ENCODE results near the gene MYO3A. TPM values are rescaled to one million over a fixed set of nuclear protein-coding genes. Genes with fewer than 3 reads are reported as not detected.

Gene MYO3A
- total RNA-seq, 1 donor from 2014 or later = 0.23 TPM

DNA sequence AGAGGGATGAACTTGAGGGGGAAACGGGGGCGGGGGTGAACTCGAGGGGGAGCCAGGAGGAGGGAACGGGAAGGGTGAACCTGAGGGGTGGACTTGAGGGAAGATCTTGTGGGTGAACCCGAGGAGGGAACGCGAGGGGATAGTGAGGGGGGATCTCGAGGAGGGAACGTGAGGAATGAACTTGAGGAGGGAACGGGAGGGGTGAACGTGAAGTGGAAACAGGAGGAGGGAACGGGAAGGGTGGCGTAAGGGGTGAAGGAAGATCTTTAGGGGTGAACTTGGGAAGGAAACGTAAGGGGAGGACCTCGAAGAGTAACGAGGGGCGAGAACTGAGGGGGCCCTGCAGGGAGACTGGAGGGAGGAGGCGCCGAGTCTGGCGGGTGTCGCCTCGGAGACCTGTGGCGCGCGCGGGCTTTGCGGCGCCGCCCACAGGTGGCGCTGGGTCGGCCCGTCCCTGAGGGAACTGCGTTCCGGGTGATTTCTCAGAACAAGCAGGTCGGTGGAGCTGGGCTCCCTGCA is 651 bp downstream of the MYO3A start:
- no peaks in the 10 kb centered on the region for H3K36me3 ChIP-seq (ENCODE audit: insufficient read depth, low read length)
- TF ChIP-seq CTCF (IDR thresholded peaks at IDR 0.05; ENCODE audit: insufficient read depth, low read depth, low read length) (peak; percentile 7), EZH2 (IDR thresholded peaks at IDR 0.05; ENCODE audit: insufficient read depth, low read length) (peak; percentile 15)
- H2AFZ ChIP-seq (ENCODE audit: low read depth, low read length) = peak overlapping the region; percentile 97
- H3K27me3 Mint-ChIP-seq (ENCODE audit: low read depth, unreplicated experiment) = peaks cover 22% of the 10 kb centered on the region
- H3K4me1 ChIP-seq (ENCODE audit: insufficient read depth, low read length) = peaks cover 2% of the 10 kb centered on the region
- H3K27ac ChIP-seq (ENCODE audit: low read depth, low read length) = no peak overlapping the region
- H3K9ac ChIP-seq (ENCODE audit: low read length) = peak overlapping the region; percentile 74
- peak overlapping the region; percentile 5 for H3K27ac Mint-ChIP-seq (ENCODE audit: unreplicated experiment)
- no peaks in the 10 kb centered on the region for H3K9me3 ChIP-seq (ENCODE audit: insufficient read depth, low read depth, low read length)
- no peaks in the 10 kb centered on the region for H3K9me3 Mint-ChIP-seq (ENCODE audit: unreplicated experiment)
- no peak for FAIRE-seq
- H3K4me2 ChIP-seq (ENCODE audit: low read length) = peak overlapping the region; percentile 97
- H3K4me1 Mint-ChIP-seq (ENCODE audit: low read depth, unreplicated experiment) = no peaks in the 10 kb centered on the region
- H3K4me3 Mint-ChIP-seq (ENCODE audit: unreplicated experiment) = peak overlapping the region; percentile 84
- DNase-seq (ENCODE audit: low read depth) = no peak
- H3K79me2 ChIP-seq (ENCODE audit: insufficient read depth, low read length) = no peaks in the 10 kb centered on the region
- no peaks in the 10 kb centered on the region for H3K27me3 ChIP-seq (ENCODE audit: insufficient read depth, low read length)
- H4K20me1 ChIP-seq (ENCODE audit: insufficient read depth, low read length) = no peaks in the 10 kb centered on the region
- H3K36me3 Mint-ChIP-seq (ENCODE audit: low read depth, unreplicated experiment) = no peaks in the 10 kb centered on the region
- H3K4me3 ChIP-seq (ENCODE audit: insufficient read depth, low read depth, low read length) = peak overlapping the region; percentile 61

DNA sequence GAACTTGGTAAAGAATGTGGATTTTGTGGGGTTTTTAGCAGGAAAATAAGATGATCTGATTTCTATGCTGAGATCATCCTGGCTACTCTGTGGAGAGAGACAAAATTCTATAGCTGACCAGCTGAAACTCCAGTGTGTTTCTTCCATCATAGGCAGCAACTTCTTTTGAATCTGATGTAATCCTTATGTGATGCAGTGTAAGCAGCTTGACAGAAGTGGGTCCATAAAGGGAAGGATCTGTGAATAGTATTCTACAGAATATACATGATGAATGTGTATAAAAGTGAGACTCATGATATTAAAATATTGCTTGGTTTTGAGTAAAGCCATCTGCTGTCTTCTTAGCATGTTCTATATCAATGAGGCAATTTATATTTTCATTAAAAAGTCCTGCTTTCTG is 4.4 kb downstream of the MYO3A start:
- Histone ChIP-seq H3K27me3 (ENCODE audit: insufficient read depth, low read length) (no peaks in the 10 kb centered on the region), H3K9me3 (ENCODE audit: insufficient read depth, low read depth, low read length) (no peaks in the 10 kb centered on the region), H3K9ac (ENCODE audit: low read length) (no peak overlapping the region), H3K79me2 (ENCODE audit: insufficient read depth, low read length) (no peaks in the 10 kb centered on the region), H4K20me1 (ENCODE audit: insufficient read depth, low read length) (no peaks in the 10 kb centered on the region), H3K4me1 (ENCODE audit: insufficient read depth, low read length) (peaks cover 2% of the 10 kb centered on the region), H3K4me3 (ENCODE audit: insufficient read depth, low read depth, low read length) (no peak overlapping the region), H3K36me3 (ENCODE audit: insufficient read depth, low read length) (no peaks in the 10 kb centered on the region), H3K4me2 (ENCODE audit: low read length) (no peak overlapping the region), H3K27ac (ENCODE audit: low read depth, low read length) (no peak overlapping the region), H2AFZ (ENCODE audit: low read depth, low read length) (no peak overlapping the region)
- no peak for TF ChIP-seq EZH2 (IDR thresholded peaks at IDR 0.05; ENCODE audit: insufficient read depth, low read length)
- no peak for TF ChIP-seq CTCF (IDR thresholded peaks at IDR 0.05; ENCODE audit: insufficient read depth, low read depth, low read length)
- DNase-seq (ENCODE audit: low read depth) (no peak), FAIRE-seq (no peak)
- Mint-ChIP-seq H3K36me3 (ENCODE audit: low read depth, unreplicated experiment) (no peaks in the 10 kb centered on the region), H3K4me1 (ENCODE audit: low read depth, unreplicated experiment) (no peaks in the 10 kb centered on the region), H3K27ac (ENCODE audit: unreplicated experiment) (no peak overlapping the region), H3K4me3 (ENCODE audit: unreplicated experiment) (no peak overlapping the region), H3K9me3 (ENCODE audit: unreplicated experiment) (no peaks in the 10 kb centered on the region), H3K27me3 (ENCODE audit: low read depth, unreplicated experiment) (peaks cover 24% of the 10 kb centered on the region)

DNA sequence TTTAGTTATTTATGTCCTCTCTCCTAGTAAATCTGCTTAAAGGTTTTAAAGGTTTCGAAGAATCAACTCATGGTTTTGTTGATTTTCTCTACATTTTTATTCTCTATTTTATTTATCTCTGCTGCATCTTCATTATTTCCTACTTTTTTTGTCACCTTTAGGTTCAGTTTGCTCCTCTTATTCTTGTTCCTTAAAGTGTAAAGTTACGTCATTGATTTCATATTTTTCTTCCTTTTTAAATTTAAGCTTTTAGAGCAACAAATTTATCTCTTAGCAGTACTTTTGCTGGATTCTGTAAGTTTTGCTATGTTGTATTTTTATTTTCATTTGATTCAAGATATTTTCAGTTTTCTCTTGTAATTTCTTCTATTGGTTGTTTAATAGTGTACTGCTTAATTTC is 10.7 kb downstream of the MYO3A start:
- Mint-ChIP-seq H3K27ac (ENCODE audit: unreplicated experiment) (no peak overlapping the region), H3K4me1 (ENCODE audit: low read depth, unreplicated experiment) (no peaks in the 10 kb centered on the region), H3K36me3 (ENCODE audit: low read depth, unreplicated experiment) (no peaks in the 10 kb centered on the region)

More for the DNA sequence above, 10.7 kb downstream of the MYO3A start:
- H3K4me3 ChIP-seq (ENCODE audit: insufficient read depth, low read depth, low read length) = no peak overlapping the region
- H4K20me1 ChIP-seq (ENCODE audit: insufficient read depth, low read length) = no peaks in the 10 kb centered on the region
- no peaks in the 10 kb centered on the region for H3K79me2 ChIP-seq (ENCODE audit: insufficient read depth, low read length)
- no peaks in the 10 kb centered on the region for H3K4me1 ChIP-seq (ENCODE audit: insufficient read depth, low read length)
- Mint-ChIP-seq H3K9me3 (ENCODE audit: unreplicated experiment) (peaks cover 3% of the 10 kb centered on the region), H3K27me3 (ENCODE audit: low read depth, unreplicated experiment) (peaks cover 4% of the 10 kb centered on the region), H3K4me3 (ENCODE audit: unreplicated experiment) (no peak overlapping the region)
- no peak overlapping the region for H3K9ac ChIP-seq (ENCODE audit: low read length)
- TF ChIP-seq EZH2 (IDR thresholded peaks at IDR 0.05; ENCODE audit: insufficient read depth, low read length) (no peak), CTCF (IDR thresholded peaks at IDR 0.05; ENCODE audit: insufficient read depth, low read depth, low read length) (no peak)
- H3K4me2 ChIP-seq (ENCODE audit: low read length) = no peak overlapping the region
- H3K36me3 ChIP-seq (ENCODE audit: insufficient read depth, low read length) = no peaks in the 10 kb centered on the region
- FAIRE-seq = no peak
- no peaks in the 10 kb centered on the region for H3K27me3 ChIP-seq (ENCODE audit: insufficient read depth, low read length)
- H3K27ac ChIP-seq (ENCODE audit: low read depth, low read length) = no peak overlapping the region
- no peak for DNase-seq (ENCODE audit: low read depth)
- H3K9me3 ChIP-seq (ENCODE audit: insufficient read depth, low read depth, low read length) = no peaks in the 10 kb centered on the region
- no peak overlapping the region for H2AFZ ChIP-seq (ENCODE audit: low read depth, low read length)
